ENCODE measurements around the gene VPS35L. TPM values are rescaled to one million over a fixed set of nuclear protein-coding genes. Genes with fewer than 3 reads are reported as not detected.

VPS35L gene
- total RNA-seq, 1 donor from 2014 or later = 38.1 TPM

DNA sequence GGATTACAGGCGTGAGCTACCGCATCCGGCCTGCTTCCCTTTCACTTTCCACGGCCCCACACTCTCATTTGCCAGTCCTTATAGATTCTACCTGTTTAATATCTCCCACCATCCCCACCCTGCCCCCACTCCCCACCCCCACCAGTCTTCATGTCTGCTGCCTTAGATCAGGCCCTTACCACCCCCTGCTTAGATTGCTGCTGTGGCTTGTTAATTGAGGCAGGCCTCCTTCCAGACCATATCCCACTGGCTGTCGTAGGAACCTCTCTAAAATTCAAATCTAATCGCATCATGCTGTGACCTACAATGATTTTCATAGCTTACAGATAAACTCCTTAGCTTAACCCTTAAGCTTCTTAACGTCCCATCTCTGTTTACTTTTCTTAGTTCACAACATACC, 167.5 kb downstream of the VPS35L start:
- Histone ChIP-seq H3K36me3 (ENCODE audit: control insufficient read depth in 3 of 3, insufficient read depth in 3 of 3, low read length in 3 of 3) (no peaks in the 10 kb centered on the region), H3K4me1 (ENCODE audit: control insufficient read depth in 3 of 3, insufficient read depth in 3 of 3, low read length in 3 of 3) (peaks cover 6 to 13% (median 6%) of the 10 kb centered on the region in 3 donors), H3K9ac (ENCODE audit: low read depth in 1 of 3, low read length in 3 of 3) (no peak overlapping the region), H3K9me3 (ENCODE audit: control insufficient read depth in 3 of 3, low read length in 3 of 3) (no peaks in the 10 kb centered on the region), H3K27ac (ENCODE audit: low read depth, low read length) (no peak overlapping the region), H3K4me3 (ENCODE audit: low read length in 3 of 3) (no peak overlapping the region), H3K27me3 (ENCODE audit: control insufficient read depth in 3 of 3, insufficient read depth in 3 of 3, low read length in 3 of 3) (no peaks in the 10 kb centered on the region)

DNA sequence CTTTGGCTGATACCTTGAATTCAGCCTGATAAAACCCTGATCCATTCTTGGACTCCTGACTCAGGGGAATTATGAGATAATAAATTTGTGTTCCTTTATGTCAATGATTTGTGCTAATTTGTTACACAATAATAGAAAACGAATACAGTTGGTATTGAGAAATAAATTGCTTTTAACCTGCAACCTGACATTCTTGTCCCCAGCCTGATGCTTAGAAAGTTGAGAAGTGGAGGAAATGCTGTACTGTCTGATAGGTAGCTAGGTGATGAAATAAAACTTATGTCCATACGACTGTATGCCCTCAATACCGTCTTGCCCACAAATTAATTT, 173.1 kb downstream of the VPS35L start:
- Histone ChIP-seq H3K27ac (ENCODE audit: low read depth, low read length) (no peak overlapping the region), H3K27me3 (ENCODE audit: control insufficient read depth in 3 of 3, insufficient read depth in 3 of 3, low read length in 3 of 3) (no peaks in the 10 kb centered on the region), H3K4me3 (ENCODE audit: low read length in 3 of 3) (no peak overlapping the region), H3K4me1 (ENCODE audit: control insufficient read depth in 3 of 3, insufficient read depth in 3 of 3, low read length in 3 of 3) (no peaks in the 10 kb centered on the region), H3K9ac (ENCODE audit: low read depth in 1 of 3, low read length in 3 of 3) (no peak overlapping the region), H3K36me3 (ENCODE audit: control insufficient read depth in 3 of 3, insufficient read depth in 3 of 3, low read length in 3 of 3) (no peaks in the 10 kb centered on the region), H3K9me3 (ENCODE audit: control insufficient read depth in 3 of 3, low read length in 3 of 3) (no peaks in the 10 kb centered on the region)

DNA sequence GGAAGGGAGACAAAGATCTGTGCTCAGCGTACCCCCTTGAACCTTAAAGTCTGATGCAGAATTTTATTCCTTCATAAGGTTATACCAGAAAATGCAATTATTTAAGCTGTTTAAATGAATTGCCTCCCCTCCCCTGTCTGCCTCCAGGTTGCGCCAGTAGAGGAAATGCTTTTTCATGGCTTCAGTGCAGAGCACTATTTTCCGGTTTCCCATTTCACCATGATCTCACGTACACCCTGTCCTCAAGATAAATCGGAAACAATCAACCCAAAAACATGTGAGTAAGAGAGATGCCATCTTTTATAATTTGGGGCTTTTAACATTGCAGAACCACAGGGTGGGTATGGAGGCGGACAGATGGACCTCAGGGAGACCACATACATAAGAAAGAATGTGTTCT, 178.0 kb downstream of the VPS35L start:
- Histone ChIP-seq H3K9me3 (ENCODE audit: control insufficient read depth in 3 of 3, low read length in 3 of 3) (no peaks in the 10 kb centered on the region), H3K4me3 (ENCODE audit: low read length in 3 of 3) (no peak overlapping the region), H3K36me3 (ENCODE audit: control insufficient read depth in 3 of 3, insufficient read depth in 3 of 3, low read length in 3 of 3) (peaks cover 0 to 3% (median 0%) of the 10 kb centered on the region in 3 donors), H3K27me3 (ENCODE audit: control insufficient read depth in 3 of 3, insufficient read depth in 3 of 3, low read length in 3 of 3) (no peaks in the 10 kb centered on the region), H3K4me1 (ENCODE audit: control insufficient read depth in 3 of 3, insufficient read depth in 3 of 3, low read length in 3 of 3) (peaks cover 6 to 15% (median 9%) of the 10 kb centered on the region in 3 donors), H3K9ac (ENCODE audit: low read depth in 1 of 3, low read length in 3 of 3) (no peak overlapping the region), H3K27ac (ENCODE audit: low read depth, low read length) (no peak overlapping the region)

DNA sequence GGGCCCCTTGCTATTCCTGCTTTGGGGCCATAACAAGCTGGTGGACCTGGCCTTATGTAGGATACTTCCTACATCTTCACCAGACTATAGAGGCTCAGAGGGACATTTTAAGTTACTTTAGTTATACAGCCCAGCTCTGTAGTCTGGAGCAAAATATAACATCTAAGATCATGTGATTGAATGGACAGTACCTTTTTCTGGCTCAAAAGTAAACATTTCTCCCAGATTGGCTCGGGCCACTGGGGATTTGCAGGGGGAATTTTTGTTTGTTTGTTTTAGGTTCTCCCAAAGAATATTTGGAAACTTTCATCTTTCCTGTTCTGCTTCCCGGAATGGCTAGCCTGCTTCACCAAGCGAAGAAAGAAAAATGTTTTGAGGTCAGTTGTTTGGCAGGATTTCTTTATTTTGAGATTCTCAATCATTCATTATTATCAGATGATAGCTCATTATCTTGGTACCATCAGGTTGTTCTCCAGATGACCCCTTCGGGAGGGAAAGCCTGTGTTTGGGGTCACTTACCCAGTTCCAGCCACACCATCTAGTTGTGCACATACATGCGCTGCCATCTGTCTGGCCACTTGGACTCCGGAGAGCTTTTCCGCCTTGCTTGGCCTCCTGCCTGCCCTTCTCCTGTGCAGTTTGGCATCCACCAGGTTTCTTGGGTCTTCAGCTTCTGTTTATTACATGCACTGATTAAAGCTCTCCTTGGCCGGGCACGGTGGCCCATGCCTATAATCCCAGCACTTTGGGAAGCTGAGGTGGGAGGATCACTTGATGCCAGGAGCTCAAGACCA, 179.8 kb downstream of the VPS35L start:
- Histone ChIP-seq H3K4me1 (ENCODE audit: control insufficient read depth in 3 of 3, insufficient read depth in 3 of 3, low read length in 3 of 3) (peaks cover 6 to 15% (median 9%) of the 10 kb centered on the region in 3 donors), H3K4me3 (ENCODE audit: low read length in 3 of 3) (no peak overlapping the region), H3K27ac (ENCODE audit: low read depth, low read length) (peak overlapping the region; percentile 44), H3K9ac (ENCODE audit: low read depth in 1 of 3, low read length in 3 of 3) (no peak overlapping the region), H3K27me3 (ENCODE audit: control insufficient read depth in 3 of 3, insufficient read depth in 3 of 3, low read length in 3 of 3) (no peaks in the 10 kb centered on the region), H3K9me3 (ENCODE audit: control insufficient read depth in 3 of 3, low read length in 3 of 3) (no peaks in the 10 kb centered on the region), H3K36me3 (ENCODE audit: control insufficient read depth in 3 of 3, insufficient read depth in 3 of 3, low read length in 3 of 3) (peaks cover 0 to 5% (median 0%) of the 10 kb centered on the region in 3 donors)

DNA sequence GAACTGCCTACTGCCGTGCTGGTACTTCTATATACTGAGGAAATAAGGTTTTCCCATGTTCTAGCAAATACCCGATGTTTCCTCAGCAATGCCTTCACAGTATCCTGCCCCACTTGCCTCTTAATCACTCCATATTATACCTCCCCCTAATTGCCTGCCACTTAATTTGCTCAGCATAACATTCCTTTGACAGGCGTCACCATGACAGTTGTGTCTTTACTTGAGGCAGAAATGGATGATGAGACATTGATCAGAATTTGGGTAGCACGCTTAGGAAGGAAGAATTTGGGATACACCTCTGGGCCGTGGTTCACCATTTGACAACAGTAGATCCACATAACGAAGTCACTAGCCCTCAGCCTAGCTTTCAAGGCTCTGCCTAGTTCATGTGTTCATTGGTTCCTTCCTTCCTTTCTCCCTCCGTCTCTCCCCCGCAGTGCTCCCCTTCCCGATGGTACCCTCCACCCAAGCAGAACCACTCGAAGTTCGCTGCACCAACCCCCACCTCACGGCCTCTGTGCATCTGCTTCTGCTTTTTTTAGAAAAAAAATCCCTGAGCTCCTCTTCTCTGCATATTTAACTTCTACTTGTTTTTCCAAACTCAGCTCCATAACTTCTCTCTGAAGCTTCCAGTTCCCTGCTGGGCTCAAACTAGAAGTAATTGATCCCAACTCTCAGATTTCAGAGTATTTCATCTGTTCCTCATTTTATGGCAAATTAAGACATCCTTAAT, 182.0 kb downstream of the VPS35L start:
- no peaks in the 10 kb centered on the region for H3K9me3 ChIP-seq (ENCODE audit: control insufficient read depth in 3 of 3, low read length in 3 of 3)
- H3K4me3 ChIP-seq (ENCODE audit: low read length in 3 of 3) = no peak overlapping the region
- peaks cover 0 to 5% (median 0%) of the 10 kb centered on the region in 3 donors for H3K36me3 ChIP-seq (ENCODE audit: control insufficient read depth in 3 of 3, insufficient read depth in 3 of 3, low read length in 3 of 3)
- H3K27ac ChIP-seq (ENCODE audit: low read depth, low read length) = no peak overlapping the region
- no peaks in the 10 kb centered on the region for H3K27me3 ChIP-seq (ENCODE audit: control insufficient read depth in 3 of 3, insufficient read depth in 3 of 3, low read length in 3 of 3)
- peaks cover 6 to 15% (median 9%) of the 10 kb centered on the region in 3 donors for H3K4me1 ChIP-seq (ENCODE audit: control insufficient read depth in 3 of 3, insufficient read depth in 3 of 3, low read length in 3 of 3)
- H3K9ac ChIP-seq (ENCODE audit: low read depth in 1 of 3, low read length in 3 of 3) = no peak overlapping the region

DNA sequence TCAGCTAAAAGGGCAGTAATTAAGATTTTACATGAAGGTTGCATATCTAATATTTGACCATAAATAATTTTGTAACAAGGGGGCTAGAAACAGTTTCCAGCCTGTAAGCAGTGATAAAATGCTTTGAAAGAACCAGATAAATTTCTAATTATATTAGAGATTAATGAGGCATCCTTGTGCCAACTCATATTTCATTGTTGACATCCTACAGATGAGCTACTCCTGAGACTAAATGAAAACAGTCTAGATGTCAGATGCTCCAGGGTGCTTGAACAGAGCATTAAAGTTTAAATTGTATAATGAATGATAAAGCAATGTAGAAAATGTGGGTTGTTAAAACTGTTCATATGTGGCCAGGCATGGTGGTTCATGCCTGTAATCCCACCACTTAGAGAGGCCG, 185.9 kb downstream of the VPS35L start:
- no peak overlapping the region for H3K9ac ChIP-seq (ENCODE audit: low read depth in 1 of 3, low read length in 3 of 3)
- peaks cover 0 to 5% (median 0%) of the 10 kb centered on the region in 3 donors for H3K36me3 ChIP-seq (ENCODE audit: control insufficient read depth in 3 of 3, insufficient read depth in 3 of 3, low read length in 3 of 3)
- no peaks in the 10 kb centered on the region for H3K9me3 ChIP-seq (ENCODE audit: control insufficient read depth in 3 of 3, low read length in 3 of 3)
- H3K4me3 ChIP-seq (ENCODE audit: low read length in 3 of 3) = no peak overlapping the region
- H3K4me1 ChIP-seq (ENCODE audit: control insufficient read depth in 3 of 3, insufficient read depth in 3 of 3, low read length in 3 of 3) = no peaks in the 10 kb centered on the region
- H3K27ac ChIP-seq (ENCODE audit: low read depth, low read length) = no peak overlapping the region
- no peaks in the 10 kb centered on the region for H3K27me3 ChIP-seq (ENCODE audit: control insufficient read depth in 3 of 3, insufficient read depth in 3 of 3, low read length in 3 of 3)

DNA sequence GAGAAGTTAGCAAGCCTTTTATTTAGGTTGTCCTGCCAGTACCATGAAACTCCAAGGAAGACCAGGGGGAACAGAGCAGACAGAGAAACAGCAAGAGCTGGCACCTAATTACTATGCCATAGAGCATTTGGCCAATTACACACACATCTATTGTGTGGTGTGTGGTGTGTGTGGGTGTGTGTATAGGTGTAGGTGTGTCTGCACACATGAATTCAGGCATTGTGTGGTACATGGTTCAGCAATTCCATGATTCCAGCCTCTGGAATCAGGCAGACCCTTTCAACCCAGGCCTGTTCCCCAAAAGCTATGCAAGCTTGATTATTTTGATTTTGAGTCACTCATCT, 188.3 kb downstream of the VPS35L start:
- Histone ChIP-seq H3K9ac (ENCODE audit: low read depth in 1 of 3, low read length in 3 of 3) (no peak overlapping the region), H3K9me3 (ENCODE audit: control insufficient read depth in 3 of 3, low read length in 3 of 3) (no peaks in the 10 kb centered on the region), H3K36me3 (ENCODE audit: control insufficient read depth in 3 of 3, insufficient read depth in 3 of 3, low read length in 3 of 3) (no peaks in the 10 kb centered on the region), H3K27ac (ENCODE audit: low read depth, low read length) (no peak overlapping the region), H3K27me3 (ENCODE audit: control insufficient read depth in 3 of 3, insufficient read depth in 3 of 3, low read length in 3 of 3) (no peaks in the 10 kb centered on the region), H3K4me1 (ENCODE audit: control insufficient read depth in 3 of 3, insufficient read depth in 3 of 3, low read length in 3 of 3) (peaks cover 0 to 3% (median 0%) of the 10 kb centered on the region in 3 donors), H3K4me3 (ENCODE audit: low read length in 3 of 3) (no peak overlapping the region)

DNA sequence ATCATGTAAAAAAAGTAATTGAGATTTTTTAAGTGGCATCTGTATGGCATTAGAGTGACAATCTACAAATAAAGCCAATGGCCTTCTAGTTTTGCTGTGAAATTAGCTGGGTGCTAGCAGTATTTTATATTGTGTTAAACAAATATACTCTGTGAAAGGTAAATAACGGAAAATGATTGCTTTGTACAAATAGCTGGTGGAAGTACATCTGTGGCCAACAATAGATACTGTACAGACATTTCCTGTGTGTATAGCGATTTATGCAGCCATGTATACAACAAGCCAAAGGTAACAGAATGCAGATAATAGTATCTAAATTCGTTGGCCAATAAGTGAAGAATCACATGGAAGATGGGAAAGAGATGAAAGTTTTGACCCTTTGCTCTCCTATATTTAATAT, 189.2 kb downstream of the VPS35L start:
- Histone ChIP-seq H3K36me3 (ENCODE audit: control insufficient read depth in 3 of 3, insufficient read depth in 3 of 3, low read length in 3 of 3) (no peaks in the 10 kb centered on the region), H3K27ac (ENCODE audit: low read depth, low read length) (no peak overlapping the region), H3K9ac (ENCODE audit: low read depth in 1 of 3, low read length in 3 of 3) (no peak overlapping the region), H3K4me1 (ENCODE audit: control insufficient read depth in 3 of 3, insufficient read depth in 3 of 3, low read length in 3 of 3) (peaks cover 0 to 3% (median 2%) of the 10 kb centered on the region in 3 donors), H3K9me3 (ENCODE audit: control insufficient read depth in 3 of 3, low read length in 3 of 3) (no peaks in the 10 kb centered on the region), H3K4me3 (ENCODE audit: low read length in 3 of 3) (no peak overlapping the region), H3K27me3 (ENCODE audit: control insufficient read depth in 3 of 3, insufficient read depth in 3 of 3, low read length in 3 of 3) (no peaks in the 10 kb centered on the region)

DNA sequence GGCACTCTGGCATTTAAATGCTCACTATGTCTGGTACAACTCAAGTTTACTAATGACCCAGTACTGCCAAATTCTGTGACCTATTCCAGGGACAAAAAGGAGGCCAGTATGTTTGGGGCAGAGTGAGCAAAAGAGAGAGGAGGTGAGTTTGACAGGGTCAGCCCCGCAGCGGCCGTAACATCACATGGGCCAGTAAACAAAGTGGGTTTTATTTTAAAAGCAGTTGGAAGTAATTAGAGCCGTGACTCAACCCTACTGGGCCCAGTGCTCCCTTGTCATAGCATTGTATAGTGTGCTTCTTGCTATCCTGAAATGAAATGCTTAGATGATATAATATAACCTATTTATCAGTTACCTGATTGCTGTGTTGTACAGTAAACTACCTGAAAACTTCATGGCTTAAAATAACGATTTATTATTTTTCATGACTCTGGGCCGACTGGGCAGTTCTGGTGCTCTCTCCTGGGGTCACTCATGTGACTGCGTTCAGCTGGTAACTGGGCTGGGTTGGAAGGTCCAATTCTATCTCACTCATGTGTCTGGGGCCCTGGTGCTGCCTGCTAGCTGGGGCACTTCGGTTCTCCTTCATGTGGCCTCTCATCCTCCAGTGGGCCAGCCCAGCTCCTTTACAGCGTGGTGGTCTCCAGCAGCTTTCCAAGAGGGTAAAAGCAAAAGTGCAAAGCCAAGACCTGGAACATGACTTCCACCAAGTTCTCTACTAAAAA, 189.9 kb downstream of the VPS35L start:
- Histone ChIP-seq H3K36me3 (ENCODE audit: control insufficient read depth in 3 of 3, insufficient read depth in 3 of 3, low read length in 3 of 3) (no peaks in the 10 kb centered on the region), H3K27ac (ENCODE audit: low read depth, low read length) (no peak overlapping the region), H3K4me3 (ENCODE audit: low read length in 3 of 3) (no peak overlapping the region), H3K9ac (ENCODE audit: low read depth in 1 of 3, low read length in 3 of 3) (no peak overlapping the region), H3K4me1 (ENCODE audit: control insufficient read depth in 3 of 3, insufficient read depth in 3 of 3, low read length in 3 of 3) (peaks cover 0 to 3% (median 2%) of the 10 kb centered on the region in 3 donors), H3K9me3 (ENCODE audit: control insufficient read depth in 3 of 3, low read length in 3 of 3) (no peaks in the 10 kb centered on the region), H3K27me3 (ENCODE audit: control insufficient read depth in 3 of 3, insufficient read depth in 3 of 3, low read length in 3 of 3) (no peaks in the 10 kb centered on the region)

DNA sequence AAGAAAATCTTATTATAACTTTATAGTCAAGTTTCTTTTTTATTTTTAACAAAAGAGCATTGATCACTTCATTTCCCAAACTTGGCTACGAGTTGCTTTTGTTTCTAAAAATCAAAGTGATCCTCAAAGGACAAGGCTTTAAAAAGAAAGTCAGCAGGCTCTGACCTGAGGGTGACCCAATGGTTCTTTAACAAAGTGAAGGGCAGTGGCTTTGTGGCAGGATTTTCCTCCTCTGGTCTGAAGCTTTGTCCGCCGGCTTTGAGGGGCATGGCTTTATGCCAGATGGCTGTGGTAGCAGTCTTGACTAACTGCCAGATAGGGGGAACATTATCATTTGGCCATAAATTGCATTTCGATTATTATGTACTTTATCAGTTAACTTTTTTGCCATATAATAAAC, 191.1 kb downstream of the VPS35L start:
- H3K4me1 ChIP-seq (ENCODE audit: control insufficient read depth in 3 of 3, insufficient read depth in 3 of 3, low read length in 3 of 3) = peaks cover 2 to 7% (median 4%) of the 10 kb centered on the region in 3 donors
- no peak overlapping the region for H3K9ac ChIP-seq (ENCODE audit: low read depth in 1 of 3, low read length in 3 of 3)
- H3K9me3 ChIP-seq (ENCODE audit: control insufficient read depth in 3 of 3, low read length in 3 of 3) = no peaks in the 10 kb centered on the region
- H3K27me3 ChIP-seq (ENCODE audit: control insufficient read depth in 3 of 3, insufficient read depth in 3 of 3, low read length in 3 of 3) = no peaks in the 10 kb centered on the region
- H3K4me3 ChIP-seq (ENCODE audit: low read length in 3 of 3) = no peak overlapping the region
- H3K36me3 ChIP-seq (ENCODE audit: control insufficient read depth in 3 of 3, insufficient read depth in 3 of 3, low read length in 3 of 3) = no peaks in the 10 kb centered on the region
- no peak overlapping the region for H3K27ac ChIP-seq (ENCODE audit: low read depth, low read length)
